Sigmoid colon (tissue), 7 donors: ENCODE results near the gene SLC25A34. TPM values are rescaled to one million over a fixed set of nuclear protein-coding genes. Genes with fewer than 3 reads are reported as not detected.

Experiments
- DNase-seq: peaks from one replicate; pipeline ENCODE4 v3.0.0-alpha.2; 2019
- H3K27ac ChIP-seq, 4 donors: fragments of 200-600 bp; sonication (generic); one replicate each; pipeline ENCODE4 v1.5.1; 2016 to 2019; ENCODE audit warnings: mild to moderate bottlenecking in 1 of 4
- H3K27me3 ChIP-seq, 3 donors: fragments of 200-600 bp; sonication (generic); one replicate each; pipeline ENCODE4 v1.5.1; 2019; ENCODE audit warnings: mild to moderate bottlenecking in 1 of 3
- H3K36me3 ChIP-seq, 4 donors: fragments of 200-600 bp; sonication (generic); one replicate each; pipeline ENCODE4 v1.5.1; 2016 to 2019
- H3K4me1 ChIP-seq, 4 donors: fragments of 200-600 bp; sonication (generic); one replicate each; pipeline ENCODE4 v1.5.1; 2017 to 2019
- H3K4me3 ChIP-seq, 4 donors: fragments of 200-600 bp; sonication (generic); one replicate each; pipeline ENCODE4 v1.5.1; 2017 to 2019; ENCODE audit warnings: mild to moderate bottlenecking in 2 of 4, moderate library complexity in 1 of 4
- H3K9me3 ChIP-seq, 4 donors: fragments of 200-600 bp in 3 of 4; sonication (generic) in 3 of 4; one replicate each; pipeline versions ENCODE4 v1.5.1 to v1.6.1; 2013 to 2019
- EP300 ChIP-seq, 4 donors: sonication (generic); formaldehyde crosslinking; IDR thresholded peaks; one replicate each; pipeline ENCODE4 v1.6.1; 2017; ENCODE audit warnings: antibody characterized with exemption in 4 of 4
- POLR2A ChIP-seq, 2 donors: fragments of 450-650 bp; IDR thresholded peaks; one replicate each; pipeline ENCODE4 v1.6.1; 2016; ENCODE audit warnings: antibody characterized with exemption in 2 of 2, mild to moderate bottlenecking in 2 of 2, moderate library complexity in 2 of 2
- POLR2AphosphoS5 ChIP-seq, 4 donors: sonication (generic); formaldehyde crosslinking; IDR thresholded peaks; one replicate each; pipeline ENCODE4 v1.6.1; 2017; ENCODE audit warnings: antibody characterized with exemption in 4 of 4
- WGBS, 2 donors: extraction: QIAGEN DNeasy Blood & Tissue Kit; methylation state at CpG; one replicate each; pipeline ENCODE4 v1.1.7; 2013; 5-methylcytosine and 5-hydroxymethylcytosine counted together
- intact Hi-C: fragments of 100-400 bp; cut with DNase I; formaldehyde crosslinking; loops from one replicate; pipeline ENCODE4 v1.15.1; 2023
- polyA plus RNA-seq, 3 donors: library from polyadenylated mRNA; stranded (reverse); fragments of 200-250 nt; gene quantifications; one replicate each; pipeline ENCODE4 v1.2.3, GENCODE V29; 2013
- total RNA-seq, 4 donors: library from RNA; depleted of rRNA; stranded (reverse); fragments of >200 nt; gene quantifications; one replicate each; pipeline ENCODE4 v1.1.0, GENCODE V29; 2016
- TF ChIP-seq, protein P1 (sequence below), 4 experiments: fragments of 450-650 bp in 3 of 4; fragments of 200-600 bp in 1 of 4; IDR thresholded peaks; one replicate each; pipeline ENCODE4 v1.5.1; 2016 to 2019; ENCODE audit warnings: antibody characterized with exemption in 4 of 4, mild to moderate bottlenecking in 3 of 4, moderate library complexity in 2 of 4
- donor health status: healthy with polysubstance abuse.
- donor health status: Bipolar disorder and iron deficiency.
- donor health status: healthy.

SLC25A34 gene
- total and polyA plus RNA-seq, 7 donors, result 0.36 to 16.0 (median 1.8) TPM

DNA sequence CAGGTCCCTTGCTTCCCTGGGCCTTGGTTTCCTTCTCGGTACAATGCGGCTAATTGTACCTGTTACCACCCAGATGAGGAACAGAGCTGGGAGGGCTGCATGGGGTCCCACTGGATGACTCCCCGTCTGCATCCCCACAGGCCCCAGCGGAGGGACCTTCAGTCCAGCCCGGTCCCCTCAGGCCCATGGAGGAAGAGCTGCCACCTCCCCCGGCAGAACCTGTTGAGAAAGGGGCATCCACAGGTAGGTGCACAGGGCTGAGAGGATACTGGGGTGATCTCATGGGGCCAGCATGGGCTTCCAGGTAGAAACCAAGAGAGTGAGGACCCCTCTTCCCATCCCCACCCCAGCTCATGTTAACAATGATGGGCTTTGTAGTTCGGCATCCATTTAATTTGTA lies 32.3 kb downstream of the SLC25A34 start:
- DNase-seq, result no peak
- no peak overlapping the region for H3K4me3 ChIP-seq
- 96 to 97% methylated on average over 7 of the region's 7 CpGs for WGBS, 2 donors
- H3K36me3 ChIP-seq, result peaks cover 11 to 84% (median 48%) of the 10 kb centered on the region in 4 donors
- H3K9me3 ChIP-seq, result no peaks in the 10 kb centered on the region
- intact Hi-C loops, result no loop called here
- H3K27ac ChIP-seq, result no peak overlapping the region
- H3K4me1 ChIP-seq, result peaks cover 0 to 8% (median 3%) of the 10 kb centered on the region in 4 donors
- H3K27me3 ChIP-seq, result no peaks in the 10 kb centered on the region
- TF ChIP-seq, protein P1, sequence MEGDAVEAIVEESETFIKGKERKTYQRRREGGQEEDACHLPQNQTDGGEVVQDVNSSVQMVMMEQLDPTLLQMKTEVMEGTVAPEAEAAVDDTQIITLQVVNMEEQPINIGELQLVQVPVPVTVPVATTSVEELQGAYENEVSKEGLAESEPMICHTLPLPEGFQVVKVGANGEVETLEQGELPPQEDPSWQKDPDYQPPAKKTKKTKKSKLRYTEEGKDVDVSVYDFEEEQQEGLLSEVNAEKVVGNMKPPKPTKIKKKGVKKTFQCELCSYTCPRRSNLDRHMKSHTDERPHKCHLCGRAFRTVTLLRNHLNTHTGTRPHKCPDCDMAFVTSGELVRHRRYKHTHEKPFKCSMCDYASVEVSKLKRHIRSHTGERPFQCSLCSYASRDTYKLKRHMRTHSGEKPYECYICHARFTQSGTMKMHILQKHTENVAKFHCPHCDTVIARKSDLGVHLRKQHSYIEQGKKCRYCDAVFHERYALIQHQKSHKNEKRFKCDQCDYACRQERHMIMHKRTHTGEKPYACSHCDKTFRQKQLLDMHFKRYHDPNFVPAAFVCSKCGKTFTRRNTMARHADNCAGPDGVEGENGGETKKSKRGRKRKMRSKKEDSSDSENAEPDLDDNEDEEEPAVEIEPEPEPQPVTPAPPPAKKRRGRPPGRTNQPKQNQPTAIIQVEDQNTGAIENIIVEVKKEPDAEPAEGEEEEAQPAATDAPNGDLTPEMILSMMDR (IDR thresholded peaks at IDR 0.05), result no peak
- TF ChIP-seq POLR2AphosphoS5 (IDR thresholded peaks at IDR 0.05), result no peak
- TF ChIP-seq POLR2A (IDR thresholded peaks at IDR 0.05), result no peak
- no peak for TF ChIP-seq EP300 (IDR thresholded peaks at IDR 0.05)

DNA sequence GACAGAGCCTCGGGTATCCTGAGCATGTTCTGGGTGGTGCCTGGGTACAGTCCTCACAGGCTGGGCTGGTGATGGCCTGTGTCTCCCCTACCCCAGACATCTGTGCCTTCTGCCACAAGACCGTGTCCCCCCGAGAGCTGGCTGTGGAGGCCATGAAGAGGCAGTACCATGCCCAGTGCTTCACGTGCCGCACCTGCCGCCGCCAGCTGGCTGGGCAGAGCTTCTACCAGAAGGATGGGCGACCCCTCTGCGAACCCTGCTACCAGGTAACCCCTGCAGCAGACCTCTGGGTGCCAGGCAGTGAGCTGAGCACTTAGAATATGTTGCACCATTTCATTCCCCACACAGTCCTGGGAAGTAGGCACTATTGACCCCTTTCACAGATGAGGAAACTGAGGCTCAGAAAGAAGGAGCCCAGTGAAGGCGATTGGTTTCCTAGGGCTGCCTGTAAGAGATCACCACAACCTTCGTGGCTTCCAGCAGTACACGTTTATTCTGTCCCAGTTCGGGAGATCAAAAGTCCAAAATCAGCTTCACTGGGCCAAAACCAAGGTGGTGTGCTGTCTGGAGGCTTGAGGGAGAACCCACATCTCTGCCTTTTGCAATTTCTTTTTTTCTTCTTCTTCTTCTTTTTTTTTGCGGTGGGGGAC lies 34.4 kb downstream of the SLC25A34 start:
- intact Hi-C loops, result no loop called here
- no peak overlapping the region for H3K27ac ChIP-seq
- H3K36me3 ChIP-seq, result peaks cover 11 to 89% (median 55%) of the 10 kb centered on the region in 4 donors
- no peak for TF ChIP-seq POLR2A (IDR thresholded peaks at IDR 0.05)
- H3K4me3 ChIP-seq, result no peak overlapping the region
- H3K4me1 ChIP-seq, result no peaks in the 10 kb centered on the region
- 92 to 93% methylated on average over 14 of the region's 14 CpGs for WGBS, 2 donors
- no peaks in the 10 kb centered on the region for H3K9me3 ChIP-seq
- no peak for DNase-seq
- no peaks in the 10 kb centered on the region for H3K27me3 ChIP-seq

GRCh38 chr1:15771836-15772515 lies 35.9 kb downstream of the SLC25A34 start:
- DNase-seq, result no peak
- no peaks in the 10 kb centered on the region for H3K27me3 ChIP-seq
- no peaks in the 10 kb centered on the region for H3K4me1 ChIP-seq
- H3K4me3 ChIP-seq, result no peak overlapping the region
- peaks cover 11 to 90% (median 57%) of the 10 kb centered on the region in 4 donors for H3K36me3 ChIP-seq
- intact Hi-C loops, result no loop called here
- 77 to 82% methylated on average over 6 of the region's 6 CpGs for WGBS, 2 donors
- no peaks in the 10 kb centered on the region for H3K9me3 ChIP-seq
- TF ChIP-seq POLR2A (IDR thresholded peaks at IDR 0.05) (no peak), EP300 (IDR thresholded peaks at IDR 0.05) (no peak), POLR2AphosphoS5 (IDR thresholded peaks at IDR 0.05) (no peak)
- TF ChIP-seq, protein P1 (IDR thresholded peaks at IDR 0.05), result no peak
- no peak overlapping the region for H3K27ac ChIP-seq

- Histone ChIP-seq H3K27ac (no peak overlapping the region), H3K9me3 (no peaks in the 10 kb centered on the region), H3K4me1 (no peaks in the 10 kb centered on the region), H3K4me3 (no peak overlapping the region), H3K27me3 (no peaks in the 10 kb centered on the region), H3K36me3 (peaks cover 11 to 88% (median 49%) of the 10 kb centered on the region in 4 donors)
- 82 to 86% methylated on average over 2 of the region's 2 CpGs for WGBS, 2 donors
- TF ChIP-seq EP300 (IDR thresholded peaks at IDR 0.05) (no peak), POLR2AphosphoS5 (IDR thresholded peaks at IDR 0.05) (no peak), POLR2A (IDR thresholded peaks at IDR 0.05) (no peak)
- TF ChIP-seq, protein P1 (IDR thresholded peaks at IDR 0.05), result no peak
- DNase-seq, result no peak
- intact Hi-C loops, result no loop called here
Measured at GRCh38 chr1:15775706-15776105, 39.6 kb downstream of the SLC25A34 start.

- intact Hi-C loops, result no loop called here
- 91 to 93% methylated on average over 7 of the region's 7 CpGs for WGBS, 2 donors
- Histone ChIP-seq H3K36me3 (peaks cover 0 to 83% (median 32%) of the 10 kb centered on the region in 4 donors), H3K27ac (no peak overlapping the region), H3K9me3 (no peaks in the 10 kb centered on the region), H3K4me3 (no peak overlapping the region), H3K27me3 (no peaks in the 10 kb centered on the region), H3K4me1 (no peaks in the 10 kb centered on the region)
- TF ChIP-seq, protein P1 (IDR thresholded peaks at IDR 0.05), result no peak
- TF ChIP-seq EP300 (IDR thresholded peaks at IDR 0.05) (no peak), POLR2A (IDR thresholded peaks at IDR 0.05) (no peak), POLR2AphosphoS5 (IDR thresholded peaks at IDR 0.05) (no peak)
- DNase-seq, result no peak
Measured at GRCh38 chr1:15777909-15778707, 42.0 kb downstream of the SLC25A34 start.
